Adipocyte (in vitro differentiated cells): Measurements from ENCODE around the gene TSPAN2.
A peak's percentile ranks its signal among the peaks of the same experiment; 100 is the strongest.

Experiments used
- DNase-seq: peaks from one replicate; pipeline ENCODE4 v3.0.0-alpha.2; 2015; ENCODE audit warnings: low read depth
- H3K27me3 ChIP-seq: replicated peaks from 2 replicates; pipeline ENCODE4 v1.7.0; 2013; ENCODE audit warnings: mild to moderate bottlenecking, low read length, moderate library complexity; ENCODE audit not compliant: control insufficient read depth, insufficient read depth
- H3K36me3 ChIP-seq: 2 replicates; pipeline ENCODE4 v1.7.0; 2013; ENCODE audit warnings: low read length, mild to moderate bottlenecking, moderate library complexity; ENCODE audit not compliant: control insufficient read depth, insufficient read depth, severe bottlenecking
- H3K4me1 ChIP-seq: 2 replicates; pipeline ENCODE4 v1.7.0; 2013; ENCODE audit warnings: mild to moderate bottlenecking, low read length, moderate library complexity; ENCODE audit not compliant: control insufficient read depth, insufficient read depth
- H3K4me3 ChIP-seq: 2 replicates; pipeline ENCODE4 v1.7.0; 2013; ENCODE audit warnings: mild to moderate bottlenecking, low read length, moderate library complexity
- H3K9ac ChIP-seq: 2 replicates; pipeline ENCODE4 v1.7.0; 2013; ENCODE audit warnings: mild to moderate bottlenecking, low read length, moderate library complexity
- H3K9me3 ChIP-seq: 2 replicates; pipeline ENCODE4 v1.7.0; 2013; ENCODE audit warnings: mild to moderate bottlenecking, low read length, moderate library complexity; ENCODE audit not compliant: control insufficient read depth

Gene TSPAN2

DNA sequence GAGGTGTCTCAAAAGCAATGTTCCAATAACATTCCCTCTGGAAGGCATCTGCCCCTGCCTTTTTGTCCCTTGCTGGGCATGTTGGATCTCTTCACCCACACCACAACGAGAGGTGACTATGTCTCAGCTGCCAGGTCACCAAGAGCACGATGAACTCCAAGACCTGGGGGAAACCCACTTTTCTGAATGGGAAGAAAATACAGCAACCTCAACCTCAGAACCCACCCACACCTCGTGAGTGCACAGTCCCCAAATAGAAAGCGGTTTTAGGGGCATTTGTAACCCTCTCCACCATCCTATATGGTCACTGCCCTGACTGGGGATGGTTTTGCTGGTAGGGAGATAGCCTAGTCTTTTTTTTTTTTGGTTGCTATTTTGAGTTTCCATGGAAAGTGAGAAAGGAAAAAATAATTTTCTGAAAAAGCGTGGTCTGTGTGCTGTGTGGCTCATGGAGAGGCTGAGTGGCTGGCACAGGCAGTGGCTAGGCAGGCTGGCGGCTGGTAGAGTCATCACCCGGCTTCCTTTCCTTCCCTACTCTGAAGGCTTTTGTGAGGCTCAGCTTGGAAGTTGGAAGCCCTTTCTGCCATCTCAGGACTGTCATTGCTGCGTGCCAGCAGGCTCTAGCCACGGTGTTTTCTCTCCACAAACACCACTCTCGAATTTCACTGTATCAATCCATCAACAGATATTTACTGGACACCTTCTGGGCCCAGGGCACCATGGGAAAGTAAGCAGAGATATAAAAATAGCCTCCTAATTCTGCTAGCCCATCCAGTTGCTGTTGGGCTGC, 15.8 kb downstream of the TSPAN2 start:
- Histone ChIP-seq H3K4me3 (no peak overlapping the region), H3K4me1 (peaks cover 21% of the 10 kb centered on the region), H3K9me3 (no peaks in the 10 kb centered on the region), H3K36me3 (no peaks in the 10 kb centered on the region), H3K9ac (no peak overlapping the region), H3K27me3 (no peaks in the 10 kb centered on the region)
- DNase-seq: no peak

DNA sequence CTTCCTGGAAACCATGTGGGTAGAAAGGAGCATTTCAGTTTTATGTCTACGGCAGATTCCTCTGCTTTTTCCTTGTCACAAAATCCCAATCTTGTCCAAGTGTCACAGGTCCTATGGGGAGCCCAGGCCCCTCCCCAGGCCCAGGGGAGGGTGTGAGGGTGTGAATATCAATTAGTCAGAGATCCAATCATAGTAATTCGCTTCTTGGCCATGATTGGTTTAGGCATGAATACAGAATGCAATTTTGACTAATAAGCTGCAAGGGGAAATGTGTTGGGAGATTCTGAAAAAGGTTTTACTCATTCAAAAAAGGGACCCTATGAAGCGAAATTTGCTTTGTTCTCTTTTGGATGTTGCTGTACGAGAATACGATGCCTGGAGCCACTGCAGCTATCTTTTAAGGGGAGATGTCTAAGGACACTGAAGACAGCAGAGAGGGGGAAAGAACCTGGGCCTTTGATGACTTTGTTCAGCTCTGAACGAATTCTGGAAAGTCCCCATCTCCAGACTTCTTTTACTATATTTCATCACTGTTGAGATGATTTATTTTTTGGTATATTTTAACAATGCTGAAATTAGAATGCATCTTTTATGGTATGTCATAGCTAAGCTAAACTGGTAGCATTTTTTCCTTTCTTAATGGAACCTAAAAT, 18.2 kb downstream of the TSPAN2 start:
- Histone ChIP-seq H3K36me3 (no peaks in the 10 kb centered on the region), H3K4me1 (peaks cover 33% of the 10 kb centered on the region), H3K4me3 (no peak overlapping the region), H3K9ac (no peak overlapping the region), H3K27me3 (no peaks in the 10 kb centered on the region), H3K9me3 (no peaks in the 10 kb centered on the region)
- no peak for DNase-seq

DNA sequence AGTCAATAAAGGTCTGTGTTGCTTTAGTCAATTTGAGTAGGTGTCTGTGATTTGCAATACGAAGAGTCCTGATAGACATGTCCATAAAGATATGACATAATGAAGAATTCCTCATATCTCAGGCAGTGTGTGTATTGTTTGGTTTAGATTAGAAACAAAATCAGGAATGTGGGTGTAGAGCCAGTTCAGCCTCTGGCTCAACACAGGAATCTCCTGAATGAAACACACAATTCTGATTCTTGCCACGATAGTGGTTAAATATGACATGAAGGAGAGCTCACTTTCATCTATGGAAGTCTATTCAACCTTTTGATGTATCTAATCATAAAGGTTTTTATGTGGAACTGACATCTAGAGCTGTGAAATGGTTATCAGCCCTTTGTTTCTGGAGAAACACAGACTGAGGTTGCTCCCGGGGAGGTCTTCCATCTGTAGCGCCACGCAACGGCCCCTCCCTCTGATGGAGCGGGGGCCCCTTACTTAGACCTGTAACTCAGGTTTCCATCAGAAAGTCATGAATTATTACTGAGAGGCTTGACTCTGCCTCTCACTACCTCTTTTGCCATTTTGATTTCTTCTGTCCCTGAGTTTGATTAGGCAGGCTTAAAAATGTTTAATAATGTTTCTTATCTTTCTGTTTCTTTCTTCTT, 19.5 kb downstream of the TSPAN2 start:
- Histone ChIP-seq H3K9me3 (no peaks in the 10 kb centered on the region), H3K9ac (no peak overlapping the region), H3K4me3 (no peak overlapping the region), H3K4me1 (peaks cover 25% of the 10 kb centered on the region), H3K27me3 (no peaks in the 10 kb centered on the region), H3K36me3 (no peaks in the 10 kb centered on the region)
- DNase-seq: peak; percentile 58

DNA sequence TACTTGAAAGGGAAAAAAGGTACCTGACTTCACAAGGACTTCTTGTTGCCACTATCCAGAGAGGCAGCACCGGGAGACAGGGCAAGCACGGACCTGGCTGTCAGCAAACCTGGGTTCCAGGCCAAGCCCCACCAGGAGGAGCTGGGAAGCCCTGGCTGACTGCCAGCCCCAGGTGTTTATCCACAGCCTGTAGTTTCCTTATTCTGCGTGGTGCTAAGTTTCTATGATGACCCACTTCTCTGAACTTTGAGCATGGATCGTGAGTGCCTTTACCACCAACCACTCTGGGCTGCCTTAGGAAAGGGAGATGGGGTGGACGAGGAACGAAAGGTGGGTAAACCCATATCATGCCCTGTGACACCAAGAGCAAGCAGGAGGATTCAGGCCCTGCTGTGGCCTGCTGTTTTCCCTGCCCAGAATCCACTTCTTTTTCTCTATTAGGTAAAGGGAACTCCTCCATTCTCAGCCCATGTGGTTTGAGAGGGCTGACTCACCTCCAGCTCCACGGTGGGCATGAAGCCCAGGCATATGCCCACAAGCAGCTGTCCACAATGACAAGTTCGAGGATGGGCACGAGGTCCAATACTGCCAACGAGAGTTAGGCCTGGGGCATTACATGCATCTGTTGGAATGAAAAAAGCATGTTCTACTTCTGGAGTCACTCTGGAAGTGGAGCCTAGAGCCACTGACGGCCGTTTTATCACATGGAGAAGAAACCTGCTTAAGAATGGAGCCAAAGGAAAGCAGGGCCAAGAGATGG, 20.3 kb downstream of the TSPAN2 start:
- peaks cover 24% of the 10 kb centered on the region for H3K4me1 ChIP-seq
- H3K9ac ChIP-seq: no peak overlapping the region
- H3K9me3 ChIP-seq: no peaks in the 10 kb centered on the region
- H3K4me3 ChIP-seq: no peak overlapping the region
- peak; percentile 55 for DNase-seq
- no peaks in the 10 kb centered on the region for H3K36me3 ChIP-seq
- no peaks in the 10 kb centered on the region for H3K27me3 ChIP-seq

GRCh38 chr1:115067161-115067859, 22.0 kb downstream of the TSPAN2 start:
- peak overlapping the region; percentile 62 for H3K9ac ChIP-seq
- H3K4me1 ChIP-seq: peaks cover 30% of the 10 kb centered on the region
- peak overlapping the region; percentile 69 for H3K4me3 ChIP-seq
- H3K27me3 ChIP-seq: no peaks in the 10 kb centered on the region
- peak; percentile 64 for DNase-seq
- H3K36me3 ChIP-seq: no peaks in the 10 kb centered on the region
- H3K9me3 ChIP-seq: no peaks in the 10 kb centered on the region

- Histone ChIP-seq H3K9ac (no peak overlapping the region), H3K4me1 (peaks cover 32% of the 10 kb centered on the region), H3K36me3 (no peaks in the 10 kb centered on the region), H3K4me3 (no peak overlapping the region), H3K9me3 (no peaks in the 10 kb centered on the region), H3K27me3 (no peaks in the 10 kb centered on the region)
- DNase-seq: no peak
Observed at GRCh38 chr1:115065021-115065420, 24.3 kb downstream of the TSPAN2 start.

DNA sequence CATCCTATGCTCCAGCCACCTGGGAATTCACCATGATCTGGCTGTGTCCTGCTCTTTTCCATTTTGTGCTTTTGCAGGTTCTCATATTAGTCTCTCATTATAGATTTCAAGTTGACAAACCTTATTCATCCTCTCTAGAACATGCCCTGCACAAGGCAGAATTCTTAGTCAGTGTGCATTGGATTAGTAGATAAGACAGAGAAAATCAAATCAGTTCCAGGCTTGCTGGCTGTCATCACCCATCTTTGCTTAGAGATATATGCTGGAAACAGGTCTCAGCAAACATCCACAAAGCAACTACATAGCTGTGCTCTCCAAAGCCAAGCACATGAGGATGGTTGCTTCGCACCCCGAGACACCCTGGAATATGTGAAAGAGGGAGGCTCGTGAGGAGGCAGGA, 24.8 kb downstream of the TSPAN2 start:
- Histone ChIP-seq H3K36me3 (no peaks in the 10 kb centered on the region), H3K4me1 (peaks cover 31% of the 10 kb centered on the region), H3K4me3 (no peak overlapping the region), H3K27me3 (no peaks in the 10 kb centered on the region), H3K9ac (no peak overlapping the region), H3K9me3 (no peaks in the 10 kb centered on the region)
- no peak for DNase-seq

- no peaks in the 10 kb centered on the region for H3K27me3 ChIP-seq
- DNase-seq: no peak
- peaks cover 31% of the 10 kb centered on the region for H3K4me1 ChIP-seq
- no peak overlapping the region for H3K4me3 ChIP-seq
- H3K9ac ChIP-seq: no peak overlapping the region
- no peaks in the 10 kb centered on the region for H3K9me3 ChIP-seq
- peaks cover 4% of the 10 kb centered on the region for H3K36me3 ChIP-seq
Observed at GRCh38 chr1:115063228-115063901, 25.9 kb downstream of the TSPAN2 start.

DNA sequence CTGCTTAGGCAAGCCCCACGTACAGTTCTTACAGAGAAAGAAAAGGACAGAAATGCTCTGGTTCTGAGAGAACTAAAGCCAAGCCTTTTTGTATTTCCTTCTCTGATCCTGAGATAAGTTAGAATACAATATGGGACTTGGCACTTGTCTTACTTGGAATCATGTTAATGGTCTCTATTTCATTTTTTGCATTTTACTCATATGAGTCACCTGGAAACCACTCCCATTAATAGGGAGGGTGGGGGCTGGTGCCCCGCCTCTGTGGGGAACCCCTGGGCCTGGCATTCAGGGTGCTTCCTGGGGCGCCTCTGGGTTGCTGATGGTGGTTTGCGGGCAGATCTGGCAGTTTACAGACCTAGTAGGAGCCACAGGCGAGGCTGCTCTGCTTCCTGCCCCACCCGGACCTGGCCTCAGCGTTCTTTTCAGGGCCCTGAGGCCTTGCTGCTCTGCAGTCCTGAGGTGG, 26.7 kb downstream of the TSPAN2 start:
- Histone ChIP-seq H3K9me3 (no peaks in the 10 kb centered on the region), H3K9ac (no peak overlapping the region), H3K4me1 (peaks cover 24% of the 10 kb centered on the region), H3K36me3 (peaks cover 7% of the 10 kb centered on the region), H3K27me3 (no peaks in the 10 kb centered on the region), H3K4me3 (no peak overlapping the region)
- DNase-seq: no peak

GRCh38 chr1:115060501-115060900, 28.8 kb downstream of the TSPAN2 start:
- Histone ChIP-seq H3K9ac (no peak overlapping the region), H3K4me1 (peaks cover 15% of the 10 kb centered on the region), H3K4me3 (no peak overlapping the region), H3K27me3 (no peaks in the 10 kb centered on the region), H3K9me3 (no peaks in the 10 kb centered on the region), H3K36me3 (peaks cover 7% of the 10 kb centered on the region)
- DNase-seq: no peak
